HAP-1 (cell line): ENCODE results near the gene XPO4.
A peak's percentile ranks its signal among the peaks of the same experiment; 100 is the strongest.

Experiments
- DNase-seq, 2 experiments: peaks; one replicate each; pipeline ENCODE4 v3.0.0-alpha.2; 2016 to 2020; ENCODE audit warnings: low spot score in 2 of 2
- H3K27me3 ChIP-seq: fragments of 250-450 bp; sonication (Bioruptor Pico); 2 replicates; pipeline ENCODE4 v1.5.1; 2020; ENCODE audit warnings: low read depth, mild to moderate bottlenecking, moderate library complexity
- H3K36me3 ChIP-seq: fragments of 250-450 bp; sonication (Bioruptor Pico); replicated peaks from 2 replicates; pipeline ENCODE4 v1.5.1; 2020; ENCODE audit warnings: mild to moderate bottlenecking
- H3K4me1 ChIP-seq: fragments of 250-450 bp; sonication (Bioruptor Pico); 2 replicates; pipeline ENCODE4 v1.5.1; 2020; ENCODE audit warnings: mild to moderate bottlenecking
- H3K4me3 ChIP-seq: fragments of 250-450 bp; sonication (Bioruptor Pico); 2 replicates; pipeline ENCODE4 v1.5.1; 2020; ENCODE audit warnings: mild to moderate bottlenecking, moderate library complexity
- H3K9me3 ChIP-seq: fragments of 250-450 bp; sonication (Bioruptor Pico); 2 replicates; pipeline ENCODE4 v1.5.1; 2020; ENCODE audit warnings: mild to moderate bottlenecking, moderate library complexity
- in situ Hi-C: fragments of 300-500 bp; cut with MboI; formaldehyde crosslinking; loops from 3 replicates; pipeline ENCODE4 v1.14.3; 2020; ENCODE audit warnings: low sequenced_read_pairs, inconsistent platforms, mixed read lengths

XPO4 gene

DNA sequence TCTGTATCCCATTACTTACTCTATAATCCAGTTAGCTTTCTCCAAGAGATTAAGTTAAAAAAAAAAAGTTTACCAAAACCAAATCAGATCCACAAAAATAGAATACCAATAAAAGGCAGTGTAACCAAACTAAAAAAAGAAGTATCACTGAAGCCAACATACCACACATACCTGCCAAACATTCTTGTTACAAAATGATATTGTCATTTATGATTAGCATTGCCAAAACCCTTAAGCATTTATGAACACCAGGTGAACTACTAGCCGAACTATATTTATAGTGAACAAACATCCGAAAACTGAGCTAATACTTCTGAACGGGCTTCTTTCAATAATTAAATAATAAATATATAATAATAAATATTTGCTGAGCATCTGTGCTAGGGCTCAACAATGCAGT lies 69.7 kb downstream of the XPO4 start:
- peaks cover 9% of the 10 kb centered on the region; the same call in 1 of the 2 replicates for H3K36me3 ChIP-seq
- in situ Hi-C loops, result loop anchor here (10.0 to 25.0 kb wide), 2 partner anchors 338 to 646 kb away; partner anchors contain the start of gene GJB2
- no peaks in the 10 kb centered on the region for H3K4me1 ChIP-seq
- no peak overlapping the region for H3K4me3 ChIP-seq
- DNase-seq, result no peak
- H3K9me3 ChIP-seq, result no peaks in the 10 kb centered on the region
- H3K27me3 ChIP-seq, result no peaks in the 10 kb centered on the region

DNA sequence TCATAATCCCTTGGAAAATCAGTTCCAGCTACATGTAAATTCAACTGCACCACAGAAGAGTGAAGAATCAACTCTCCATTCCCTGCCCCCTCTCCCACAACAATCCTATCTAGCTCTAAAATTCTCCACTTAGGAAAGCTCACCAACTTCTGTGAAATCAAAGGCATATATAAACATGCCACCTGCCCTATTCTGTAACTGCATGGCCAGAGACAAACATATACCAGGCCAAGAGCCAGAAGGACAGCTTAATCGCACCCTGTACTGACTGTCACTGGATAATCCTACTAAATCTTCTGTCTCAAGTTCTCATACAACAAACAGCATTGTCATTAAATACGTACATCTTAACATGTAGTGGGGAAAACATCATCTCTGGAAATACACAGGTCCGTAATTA lies 70.6 kb downstream of the XPO4 start:
- in situ Hi-C loops, result loop anchor here (10.0 to 25.0 kb wide), 2 partner anchors 337 to 645 kb away; partner anchors contain the start of gene GJB2
- no peaks in the 10 kb centered on the region for H3K27me3 ChIP-seq
- H3K36me3 ChIP-seq, result peaks cover 3% of the 10 kb centered on the region; the same call in 1 of the 2 replicates
- DNase-seq, result no peak
- no peaks in the 10 kb centered on the region; the same call in 1 of the 2 replicates for H3K4me1 ChIP-seq
- no peaks in the 10 kb centered on the region for H3K9me3 ChIP-seq
- no peak overlapping the region for H3K4me3 ChIP-seq

- in situ Hi-C loops, result loop anchor here (10.0 to 25.0 kb wide), 2 partner anchors 336 to 644 kb away; partner anchors contain the start of gene GJB2
Observed at GRCh38 chr13:20831254-20831653, 71.3 kb downstream of the XPO4 start.

GRCh38 chr13:20828539-20829364 lies 73.8 kb downstream of the XPO4 start:
- peak; percentile 55 to 62 for DNase-seq
- Histone ChIP-seq H3K36me3 (no peaks in the 10 kb centered on the region; the same call in 1 of the 2 replicates), H3K4me1 (no peaks in the 10 kb centered on the region; the same call in 1 of the 2 replicates), H3K9me3 (no peaks in the 10 kb centered on the region), H3K4me3 (no peak overlapping the region), H3K27me3 (no peaks in the 10 kb centered on the region)
- in situ Hi-C loops, result loop anchor here (25.0 kb wide), 1 partner anchor 641 kb away; the partner anchor contains the start of gene GJB2

More at GRCh38 chr13:20831254-20831653, 71.3 kb downstream of the XPO4 start:
- Histone ChIP-seq H3K27me3 (no peaks in the 10 kb centered on the region), H3K36me3 (peaks cover 3% of the 10 kb centered on the region; the same call in 1 of the 2 replicates), H3K9me3 (no peaks in the 10 kb centered on the region), H3K4me1 (no peaks in the 10 kb centered on the region; the same call in 1 of the 2 replicates), H3K4me3 (no peak overlapping the region)
- no peak for DNase-seq

GRCh38 chr13:20826843-20827560 lies 75.5 kb downstream of the XPO4 start:
- DNase-seq, result peak in 1 of 2 experiments; percentile 32
- Histone ChIP-seq H3K4me3 (no peak overlapping the region), H3K27me3 (no peaks in the 10 kb centered on the region), H3K4me1 (peaks cover 11% of the 10 kb centered on the region), H3K36me3 (no peaks in the 10 kb centered on the region; the same call in 1 of the 2 replicates), H3K9me3 (no peaks in the 10 kb centered on the region)
- in situ Hi-C loops, result loop anchor here (25.0 kb wide), 1 partner anchor 640 kb away; the partner anchor contains the start of gene GJB2

GRCh38 chr13:20826301-20826700 lies 76.2 kb downstream of the XPO4 start:
- in situ Hi-C loops, result loop anchor here (25.0 kb wide), 1 partner anchor 639 kb away; the partner anchor contains the start of gene GJB2
- DNase-seq, result no peak
- Histone ChIP-seq H3K27me3 (no peaks in the 10 kb centered on the region), H3K4me1 (peaks cover 18% of the 10 kb centered on the region), H3K9me3 (no peaks in the 10 kb centered on the region), H3K4me3 (no peak overlapping the region), H3K36me3 (no peaks in the 10 kb centered on the region; the same call in 1 of the 2 replicates)

DNA sequence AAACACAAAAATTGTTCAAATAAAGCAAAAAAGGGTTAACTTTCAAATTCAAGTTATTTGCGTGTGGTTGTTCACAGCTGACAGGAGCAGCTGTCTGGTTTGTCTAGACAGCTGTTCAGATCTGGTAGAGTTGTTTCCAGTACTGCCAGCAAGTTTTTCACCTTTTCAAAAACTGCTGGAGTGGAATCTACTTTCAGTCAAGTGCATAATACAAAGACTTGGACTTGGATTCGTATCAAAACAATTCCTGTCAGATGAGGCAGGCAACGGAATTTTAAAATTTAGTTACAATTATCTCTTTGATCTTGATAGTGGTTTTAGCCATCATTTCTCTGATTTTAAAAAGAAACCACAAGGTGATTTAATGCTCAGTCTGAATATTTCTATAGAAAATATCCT lies 77.1 kb downstream of the XPO4 start:
- Histone ChIP-seq H3K36me3 (no peaks in the 10 kb centered on the region; the same call in 1 of the 2 replicates), H3K4me1 (peaks cover 20% of the 10 kb centered on the region), H3K4me3 (no peak overlapping the region), H3K9me3 (no peaks in the 10 kb centered on the region), H3K27me3 (no peaks in the 10 kb centered on the region)
- in situ Hi-C loops, result loop anchor here (25.0 kb wide), 1 partner anchor 638 kb away; the partner anchor contains the start of gene GJB2
- no peak for DNase-seq

DNA sequence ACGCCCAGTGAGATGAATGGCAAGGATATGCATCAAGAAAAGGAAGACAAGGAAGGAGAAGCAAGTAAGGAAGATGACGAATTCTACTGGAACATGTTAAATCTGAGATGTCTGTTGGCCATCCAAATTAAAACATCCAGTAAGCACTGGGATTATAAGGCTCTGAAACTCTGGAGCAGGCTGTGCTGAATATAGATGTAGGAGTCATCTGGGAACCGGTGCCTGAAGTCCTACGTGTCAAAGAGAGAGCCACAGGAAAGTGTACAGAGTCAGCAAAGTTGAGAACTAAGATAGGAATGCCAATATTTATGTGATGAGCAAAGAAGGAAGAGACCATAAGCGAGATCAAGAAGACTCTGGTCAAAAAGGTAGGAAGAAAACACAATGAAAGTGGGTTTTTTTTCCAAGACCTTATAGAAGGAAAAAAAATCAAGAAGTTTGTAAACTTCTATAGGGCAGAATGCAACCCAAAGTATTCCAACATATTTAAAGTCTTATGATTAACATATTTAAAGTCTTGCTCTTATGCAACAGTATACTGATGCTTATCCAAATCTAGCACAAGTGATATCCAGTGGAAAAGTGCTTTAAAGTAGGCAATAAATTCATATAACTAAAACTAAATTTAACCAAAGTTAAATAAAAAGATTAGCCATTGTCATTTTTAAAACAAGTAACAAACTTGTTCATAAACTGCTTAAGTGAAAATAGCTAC lies 77.6 kb downstream of the XPO4 start:
- H3K36me3 ChIP-seq, result no peaks in the 10 kb centered on the region; the same call in 1 of the 2 replicates
- H3K4me1 ChIP-seq, result peaks cover 20% of the 10 kb centered on the region
- H3K4me3 ChIP-seq, result no peak overlapping the region
- in situ Hi-C loops, result loop anchor here (25.0 kb wide), 1 partner anchor 638 kb away; the partner anchor contains the start of gene GJB2
- no peaks in the 10 kb centered on the region for H3K9me3 ChIP-seq
- H3K27me3 ChIP-seq, result no peaks in the 10 kb centered on the region
- no peak for DNase-seq

- H3K4me1 ChIP-seq, result peaks cover 20% of the 10 kb centered on the region
- no peaks in the 10 kb centered on the region for H3K9me3 ChIP-seq
- in situ Hi-C loops, result no loop called here
- H3K4me3 ChIP-seq, result no peak overlapping the region
- H3K27me3 ChIP-seq, result no peaks in the 10 kb centered on the region
- H3K36me3 ChIP-seq, result no peaks in the 10 kb centered on the region
- DNase-seq, result no peak
Observed at GRCh38 chr13:20823071-20823470, 79.5 kb downstream of the XPO4 start.

- no peaks in the 10 kb centered on the region for H3K9me3 ChIP-seq
- H3K4me3 ChIP-seq, result no peak overlapping the region
- DNase-seq, result no peak
- peaks cover 20% of the 10 kb centered on the region for H3K4me1 ChIP-seq
- H3K36me3 ChIP-seq, result no peaks in the 10 kb centered on the region
- H3K27me3 ChIP-seq, result no peaks in the 10 kb centered on the region
- in situ Hi-C loops, result no loop called here
Observed at GRCh38 chr13:20822406-20822805, 80.1 kb downstream of the XPO4 start.

- DNase-seq, result no peak
- in situ Hi-C loops, result no loop called here
- H3K36me3 ChIP-seq, result no peaks in the 10 kb centered on the region
- H3K4me3 ChIP-seq, result no peak overlapping the region
- H3K4me1 ChIP-seq, result peaks cover 29% of the 10 kb centered on the region
- no peaks in the 10 kb centered on the region for H3K27me3 ChIP-seq
- H3K9me3 ChIP-seq, result no peaks in the 10 kb centered on the region
Observed at GRCh38 chr13:20819715-20820114, 82.8 kb downstream of the XPO4 start.

- in situ Hi-C loops, result no loop called here
- H3K27me3 ChIP-seq, result no peaks in the 10 kb centered on the region
- H3K36me3 ChIP-seq, result no peaks in the 10 kb centered on the region
- H3K4me1 ChIP-seq, result peaks cover 8% of the 10 kb centered on the region
- no peaks in the 10 kb centered on the region for H3K9me3 ChIP-seq
- no peak overlapping the region for H3K4me3 ChIP-seq
- DNase-seq, result no peak
Observed at GRCh38 chr13:20815464-20815863, 87.1 kb downstream of the XPO4 start.
